IMR-90 (cell line): ENCODE results near the gene LHFPL6. TPM values are rescaled to one million over a fixed set of nuclear protein-coding genes. Genes with fewer than 3 reads are reported as not detected.

ENCODE experiments used
- ATAC-seq: fragments of 200-7000 bp; cut with Tn5 transposase; 2 replicates; pipeline ENCODE4 v1.9.1; 2020; ENCODE audit warnings: low read depth, mild to moderate bottlenecking, moderate library complexity
- BruUV-seq: library from RNA; stranded (reverse); fragments of 400-500 nt; replicated peaks from 2 replicates; lab custom pipeline; 2021; lab: Mats Ljungman, UMichigan
- CTCF ChIA-PET: fragments of 300-600 bp; formaldehyde crosslinking; extraction: SDS; loops from one replicate; lab custom pipeline; 2021; ENCODE audit warnings: antibody characterized with exemption; lab: Yijun Ruan, JAX
- POLR2A ChIA-PET: fragments of 300-600 bp; sonication (Branson Sonifier 250); formaldehyde crosslinking; loops from one replicate; lab custom pipeline; 2022; ENCODE audit warnings: antibody characterized with exemption; ENCODE audit not compliant: unreplicated experiment; lab: Charles Lee
- DNase-seq: peaks from one replicate; pipeline ENCODE4 v3.0.0; 2013
- H2AFZ ChIP-seq: replicated peaks from 2 replicates; pipeline ENCODE3; 2013; ENCODE audit warnings: low read length, mild to moderate bottlenecking; ENCODE audit not compliant: poor library complexity
- H2AK5ac ChIP-seq: 2 replicates; pipeline ENCODE4 v1.6.1; 2013; ENCODE audit warnings: low read depth, low read length, inconsistent platforms
- H2AK9ac ChIP-seq: replicated peaks from 2 replicates; pipeline ENCODE3; 2013; ENCODE audit warnings: mild to moderate bottlenecking, low read depth, low read length, moderate library complexity; ENCODE audit not compliant: poor library complexity
- H2BK120ac ChIP-seq: 2 replicates; pipeline ENCODE4 v1.6.1; 2013; ENCODE audit warnings: low read depth, low read length, inconsistent platforms
- H2BK15ac ChIP-seq: 3 replicates; pipeline ENCODE4 v1.6.1; 2013; ENCODE audit warnings: low read depth, low read length, inconsistent platforms
- H2BK20ac ChIP-seq: 2 replicates; pipeline ENCODE4 v1.6.1; 2013; ENCODE audit warnings: low read depth, mild to moderate bottlenecking, inconsistent platforms, low read length, moderate library complexity
- H2BK5ac ChIP-seq: 2 replicates; pipeline ENCODE4 v1.6.1; 2013; ENCODE audit warnings: mild to moderate bottlenecking, low read depth, low read length, inconsistent platforms; ENCODE audit not compliant: poor library complexity, severe bottlenecking
- H3K14ac ChIP-seq: replicated peaks from 2 replicates; pipeline ENCODE4 v1.6.1; 2013; ENCODE audit warnings: low read depth, low read length, inconsistent platforms
- H3K18ac ChIP-seq: 2 replicates; pipeline ENCODE4 v1.6.1; 2013; ENCODE audit warnings: low read depth, low read length, control low read depth
- H3K23ac ChIP-seq: 2 replicates; pipeline ENCODE4 v1.6.1; 2013; ENCODE audit warnings: low read depth, low read length, inconsistent platforms
- H3K27ac ChIP-seq: 2 replicates; pipeline ENCODE4 v1.5.1; 2013; ENCODE audit warnings: mild to moderate bottlenecking, control low read depth, low read length; ENCODE audit not compliant: insufficient read depth
- H3K27me3 ChIP-seq: 2 replicates; pipeline ENCODE4 v1.6.1; 2013; ENCODE audit warnings: low read length; ENCODE audit not compliant: control insufficient read depth, insufficient read depth
- H3K36me3 ChIP-seq: 2 replicates; pipeline ENCODE4 v1.6.1; 2013; ENCODE audit warnings: low read length, mixed read lengths; ENCODE audit not compliant: control insufficient read depth, insufficient read depth
- H3K4ac ChIP-seq: 2 replicates; pipeline ENCODE4 v1.6.1; 2013; ENCODE audit warnings: low read depth, low read length, inconsistent platforms
- H3K4me1 ChIP-seq: 2 replicates; pipeline ENCODE4 v1.6.1; 2013; ENCODE audit warnings: low read length, mixed read lengths; ENCODE audit not compliant: control insufficient read depth, insufficient read depth
- H3K4me2 ChIP-seq: 2 replicates; pipeline ENCODE4 v1.6.1; 2013; ENCODE audit warnings: low read depth, mild to moderate bottlenecking, control low read depth, low read length, moderate library complexity
- H3K4me3 ChIP-seq: 2 replicates; pipeline ENCODE4 v1.5.1; 2013; ENCODE audit warnings: low read depth, mild to moderate bottlenecking, control low read depth, low read length, moderate library complexity; ENCODE audit not compliant: insufficient read depth
- H3K56ac ChIP-seq: 2 replicates; pipeline ENCODE4 v1.6.1; 2013; ENCODE audit warnings: low read length, inconsistent platforms; ENCODE audit not compliant: insufficient read depth; ENCODE audit errors: extremely low read depth
- H3K79me1 ChIP-seq, 2 experiments: 2 replicates each; pipeline ENCODE4 v1.6.1; 2013; ENCODE audit warnings: low read length in 2 of 2, inconsistent platforms in 1 of 2, low read depth in 1 of 2
- H3K9ac ChIP-seq: 2 replicates; pipeline ENCODE4 v1.6.1; 2013; ENCODE audit warnings: low read depth, low read length, control low read depth
- H3K9me1 ChIP-seq: 2 replicates; pipeline ENCODE4 v1.6.1; 2013; ENCODE audit warnings: low read length, inconsistent platforms; ENCODE audit not compliant: insufficient read depth
- H3K9me3 ChIP-seq: 2 replicates; pipeline ENCODE4 v1.6.1; 2013; ENCODE audit warnings: low read length; ENCODE audit not compliant: control insufficient read depth, insufficient read depth
- H4K20me1 ChIP-seq: 2 replicates; pipeline ENCODE4 v1.6.1; 2013; ENCODE audit warnings: low read length, inconsistent platforms; ENCODE audit not compliant: insufficient read depth
- H4K5ac ChIP-seq: 2 replicates; pipeline ENCODE4 v1.6.1; 2013; ENCODE audit warnings: mild to moderate bottlenecking, low read depth, low read length, control low read depth
- H4K8ac ChIP-seq, 2 experiments: 2 replicates each; pipeline ENCODE4 v1.6.1; 2013; ENCODE audit warnings: low read depth in 2 of 2, low read length in 2 of 2, control low read depth in 1 of 2, inconsistent platforms in 1 of 2
- H4K91ac ChIP-seq: 2 replicates; pipeline ENCODE4 v1.6.1; 2013; ENCODE audit warnings: low read depth, low read length, inconsistent platforms; ENCODE audit not compliant: insufficient read depth
- BHLHE40 ChIP-seq: fragments of 150-350 bp; IDR thresholded peaks from 2 replicates; pipeline ENCODE4 v1.6.1; 2016; ENCODE audit warnings: mild to moderate bottlenecking, low read depth, low read length
- CEBPB ChIP-seq: IDR thresholded peaks from 2 replicates; pipeline ENCODE4 v1.6.1; 2012; ENCODE audit warnings: low read depth, low read length, improper control_type of control experiment
- CHD1 ChIP-seq: IDR thresholded peaks from 2 replicates; pipeline ENCODE4 v1.6.1; 2012; ENCODE audit warnings: low read depth, low read length, improper control_type of control experiment
- FOS ChIP-seq: fragments of 150-350 bp; IDR thresholded peaks from 2 replicates; pipeline ENCODE4 v1.6.1; 2016; ENCODE audit warnings: low read depth, low read length
- MAFK ChIP-seq: IDR thresholded peaks from 2 replicates; pipeline ENCODE4 v1.6.1; 2012; ENCODE audit warnings: low read depth, low read length, improper control_type of control experiment
- MAZ ChIP-seq: IDR thresholded peaks from 2 replicates; pipeline ENCODE4 v1.6.1; 2012; ENCODE audit warnings: low read depth, mild to moderate bottlenecking, low read length, improper control_type of control experiment, moderate library complexity, borderline replicate concordance
- MXI1 ChIP-seq: IDR thresholded peaks from 2 replicates; pipeline ENCODE4 v1.6.1; 2012; ENCODE audit warnings: low read depth, mild to moderate bottlenecking, low read length, moderate library complexity, borderline replicate concordance
- NFE2L2 ChIP-seq: fragments of 150-350 bp; IDR thresholded peaks from 2 replicates; pipeline ENCODE4 v1.6.1; 2016; ENCODE audit warnings: low read depth, mild to moderate bottlenecking, low read length
- POLR2A ChIP-seq: IDR thresholded peaks from 2 replicates; pipeline ENCODE4 v1.6.1; 2012; ENCODE audit warnings: mild to moderate bottlenecking, low read depth, low read length
- RAD21 ChIP-seq: IDR thresholded peaks from 2 replicates; pipeline ENCODE4 v1.6.1; 2012; ENCODE audit warnings: low read length, improper control_type of control experiment
- RCOR1 ChIP-seq: IDR thresholded peaks from 2 replicates; pipeline ENCODE4 v1.6.1; 2012; ENCODE audit warnings: mild to moderate bottlenecking, low read length, improper control_type of control experiment; ENCODE audit not compliant: insufficient replicate concordance
- RFX5 ChIP-seq: IDR thresholded peaks from 2 replicates; pipeline ENCODE4 v1.8.0; 2012; ENCODE audit warnings: low read depth, mild to moderate bottlenecking, low read length, moderate library complexity
- SMC3 ChIP-seq: fragments of 150-350 bp; IDR thresholded peaks from 2 replicates; pipeline ENCODE4 v1.6.1; 2016; ENCODE audit warnings: low read depth, mild to moderate bottlenecking, antibody characterized with exemption, low read length, moderate library complexity
- WGBS, 2 experiments: methylation state at CpG; one replicate each; pipeline versions ENCODE4 v1.1.5 to v1.1.7; 2013; ENCODE audit warnings: missing lambda C conversion rate in 2 of 2; ENCODE audit not compliant: insufficient read length in 1 of 2; ENCODE audit errors: extremely low coverage in 2 of 2; 5-methylcytosine and 5-hydroxymethylcytosine counted together
- dilution Hi-C: fragments of 300-500 bp; cut with HindIII; formaldehyde crosslinking; loops from one replicate; pipeline ENCODE4 v1.14.3; 2018; ENCODE audit warnings: low sequenced_read_pairs; ENCODE audit not compliant: unreplicated experiment
- in situ Hi-C: fragments of 300-500 bp; cut with MboI; formaldehyde crosslinking; loops from 3 replicates; pipeline ENCODE4 v1.14.3; 2019; ENCODE audit warnings: low sequenced_read_pairs, inconsistent platforms, mixed read lengths
- intact Hi-C: fragments of 100-400 bp; cut with micrococcal nuclease; formaldehyde crosslinking; loops from 2 replicates; pipeline ENCODE4 v1.10.0; 2022
- polyA plus RNA-seq, 3 experiments: library from polyadenylated mRNA; depleted of rRNA; stranded (reverse); fragments of >200 nt; gene quantifications; 2 replicates each; pipeline ENCODE4 v1.2.3, GENCODE V29; 2012; ENCODE audit warnings: low replicate concordance in 1 of 3
- total RNA-seq: library from RNA; depleted of rRNA; stranded (reverse); fragments of >200 nt; gene quantifications from 2 replicates; pipeline ENCODE4 v1.2.3, GENCODE V29; 2012
- TF ChIP-seq, protein P1 (sequence below): fragments of 150-350 bp; IDR thresholded peaks from 2 replicates; pipeline ENCODE4 v1.6.1; 2017; ENCODE audit warnings: mild to moderate bottlenecking, antibody characterized with exemption, low read length, low read depth
- TF ChIP-seq, protein P2 (sequence below): conservative IDR thresholded peaks from 2 replicates; pipeline ENCODE4 v1.5.1; 2012; ENCODE audit warnings: mild to moderate bottlenecking, low read depth, low read length, improper control_type of control experiment
- TF ChIP-seq, protein P3 (sequence below): fragments of 150-350 bp; IDR thresholded peaks from 2 replicates; pipeline ENCODE4 v1.6.1; 2016; ENCODE audit warnings: low read depth, mild to moderate bottlenecking, low read length, moderate library complexity, borderline replicate concordance

Gene LHFPL6
- total and polyA plus RNA-seq, 2 of the 4 experiments (the other 2 are of a cell fraction): 24.7 to 36.1 TPM

DNA sequence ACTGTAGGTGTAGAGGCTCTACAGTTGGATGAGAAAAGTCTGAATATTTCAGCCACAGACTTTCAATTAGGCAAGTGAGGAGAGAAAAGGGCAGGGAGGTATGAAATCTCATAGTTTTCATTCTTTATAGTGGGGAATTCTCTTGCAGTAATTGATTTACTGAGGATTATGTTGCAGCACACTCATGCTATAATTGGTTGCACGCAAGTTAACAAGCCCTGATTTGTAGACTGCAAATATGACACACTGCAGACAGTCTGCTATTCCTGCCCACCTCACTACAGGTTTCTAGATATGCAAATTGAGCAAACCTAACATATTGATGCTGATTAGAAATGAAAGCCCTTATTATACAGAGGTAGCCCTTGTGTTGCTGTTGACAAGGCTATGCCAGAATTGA is 139.4 kb downstream of the LHFPL6 start:
- Histone ChIP-seq H2BK20ac (no peak overlapping the region), H2AK5ac (no peak overlapping the region), H4K20me1 (no peaks in the 10 kb centered on the region; the same call in 1 of the 2 replicates), H2AK9ac (no peak overlapping the region), H3K4me3 (no peak overlapping the region), H2BK120ac (no peak overlapping the region), H3K56ac (no peak overlapping the region), H3K27ac (no peak overlapping the region), H3K27me3 (no peaks in the 10 kb centered on the region), H2BK5ac (no peak overlapping the region), H3K9me3 (no peaks in the 10 kb centered on the region), H4K8ac (no peak overlapping the region), H4K5ac (no peak overlapping the region), H3K18ac (no peak overlapping the region), H3K23ac (no peak overlapping the region), H3K4me1 (peaks cover 8% of the 10 kb centered on the region), H3K4me2 (no peak overlapping the region), H3K36me3 (no peaks in the 10 kb centered on the region), H2BK15ac (no peak overlapping the region), H3K9ac (no peak overlapping the region), H3K79me1 (peaks cover 15 to 18% of the 10 kb centered on the region in 2 experiments), H3K14ac (no peak overlapping the region), H4K91ac (no peak overlapping the region), H2AFZ (no peak overlapping the region), H3K9me1 (no peaks in the 10 kb centered on the region; the same call in 1 of the 2 replicates), H3K4ac (no peak overlapping the region)
- dilution Hi-C loops (no loop called here), in situ Hi-C loops (no loop called here), intact Hi-C loops (loop anchor here (2.0 to 5.0 kb wide), 2 partner anchors 15 to 64 kb away; no protein-coding TSS in a partner anchor)
- BruUV-seq: no TSS peak
- ChIA-PET POLR2A (no interaction called here), CTCF (no interaction called here)
- no CpG with 5 or more reads among the region's 1 CpG for WGBS, 2 experiments
- TF ChIP-seq MAFK: no peak
- no peak for TF ChIP-seq RFX5
- TF ChIP-seq CHD1: no peak
- no peak for TF ChIP-seq MXI1
- TF ChIP-seq NFE2L2: no peak
- TF ChIP-seq POLR2A: no peak
- TF ChIP-seq, protein P1, sequence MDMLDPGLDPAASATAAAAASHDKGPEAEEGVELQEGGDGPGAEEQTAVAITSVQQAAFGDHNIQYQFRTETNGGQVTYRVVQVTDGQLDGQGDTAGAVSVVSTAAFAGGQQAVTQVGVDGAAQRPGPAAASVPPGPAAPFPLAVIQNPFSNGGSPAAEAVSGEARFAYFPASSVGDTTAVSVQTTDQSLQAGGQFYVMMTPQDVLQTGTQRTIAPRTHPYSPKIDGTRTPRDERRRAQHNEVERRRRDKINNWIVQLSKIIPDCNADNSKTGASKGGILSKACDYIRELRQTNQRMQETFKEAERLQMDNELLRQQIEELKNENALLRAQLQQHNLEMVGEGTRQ: no peak
- TF ChIP-seq, protein P2, sequence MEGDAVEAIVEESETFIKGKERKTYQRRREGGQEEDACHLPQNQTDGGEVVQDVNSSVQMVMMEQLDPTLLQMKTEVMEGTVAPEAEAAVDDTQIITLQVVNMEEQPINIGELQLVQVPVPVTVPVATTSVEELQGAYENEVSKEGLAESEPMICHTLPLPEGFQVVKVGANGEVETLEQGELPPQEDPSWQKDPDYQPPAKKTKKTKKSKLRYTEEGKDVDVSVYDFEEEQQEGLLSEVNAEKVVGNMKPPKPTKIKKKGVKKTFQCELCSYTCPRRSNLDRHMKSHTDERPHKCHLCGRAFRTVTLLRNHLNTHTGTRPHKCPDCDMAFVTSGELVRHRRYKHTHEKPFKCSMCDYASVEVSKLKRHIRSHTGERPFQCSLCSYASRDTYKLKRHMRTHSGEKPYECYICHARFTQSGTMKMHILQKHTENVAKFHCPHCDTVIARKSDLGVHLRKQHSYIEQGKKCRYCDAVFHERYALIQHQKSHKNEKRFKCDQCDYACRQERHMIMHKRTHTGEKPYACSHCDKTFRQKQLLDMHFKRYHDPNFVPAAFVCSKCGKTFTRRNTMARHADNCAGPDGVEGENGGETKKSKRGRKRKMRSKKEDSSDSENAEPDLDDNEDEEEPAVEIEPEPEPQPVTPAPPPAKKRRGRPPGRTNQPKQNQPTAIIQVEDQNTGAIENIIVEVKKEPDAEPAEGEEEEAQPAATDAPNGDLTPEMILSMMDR: no peak
- no peak for TF ChIP-seq MAZ
- TF ChIP-seq, protein P3, sequence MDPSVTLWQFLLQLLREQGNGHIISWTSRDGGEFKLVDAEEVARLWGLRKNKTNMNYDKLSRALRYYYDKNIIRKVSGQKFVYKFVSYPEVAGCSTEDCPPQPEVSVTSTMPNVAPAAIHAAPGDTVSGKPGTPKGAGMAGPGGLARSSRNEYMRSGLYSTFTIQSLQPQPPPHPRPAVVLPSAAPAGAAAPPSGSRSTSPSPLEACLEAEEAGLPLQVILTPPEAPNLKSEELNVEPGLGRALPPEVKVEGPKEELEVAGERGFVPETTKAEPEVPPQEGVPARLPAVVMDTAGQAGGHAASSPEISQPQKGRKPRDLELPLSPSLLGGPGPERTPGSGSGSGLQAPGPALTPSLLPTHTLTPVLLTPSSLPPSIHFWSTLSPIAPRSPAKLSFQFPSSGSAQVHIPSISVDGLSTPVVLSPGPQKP: no peak
- no peak for TF ChIP-seq FOS
- no peak for TF ChIP-seq RCOR1
- no peak for TF ChIP-seq RAD21
- no peak for TF ChIP-seq CEBPB
- no peak for TF ChIP-seq BHLHE40
- no peak for TF ChIP-seq SMC3
- ATAC-seq (no peak; the same call in 1 of the 2 replicates), DNase-seq (no peak)
